OCI-LY7 (cell line): ENCODE data around the gene PPM1H. TPM values are rescaled to one million over a fixed set of nuclear protein-coding genes. Genes with fewer than 3 reads are reported as not detected.

ENCODE experiments used
- BruUV-seq: library from RNA; stranded (reverse); fragments of 400-500 nt; replicated peaks from 2 replicates; lab custom pipeline; 2021; lab: Mats Ljungman, UMichigan
- CTCF ChIA-PET: fragments of 300-600 bp; sonication (Branson Sonifier 250); formaldehyde crosslinking; loops from one replicate; lab custom pipeline; 2022; ENCODE audit warnings: antibody characterized with exemption; ENCODE audit not compliant: unreplicated experiment; lab: Charles Lee
- POLR2A ChIA-PET: fragments of 300-600 bp; sonication (Branson Sonifier 250); formaldehyde crosslinking; loops from one replicate; lab custom pipeline; 2022; ENCODE audit warnings: antibody characterized with exemption; lab: Charles Lee
- DNase-seq: peaks from one replicate; pipeline ENCODE4 v3.0.0-alpha.2; 2015; ENCODE audit warnings: low spot score
- H2AFZ ChIP-seq: fragments of 200-600 bp; sonication (generic), shearing (Covaris generic); 2 replicates; pipeline ENCODE4 v1.6.1; 2014; ENCODE audit warnings: mild to moderate bottlenecking, antibody characterized with exemption, low read length, moderate library complexity
- H3K27ac ChIP-seq: fragments of 200-600 bp; sonication (generic); 2 replicates; pipeline ENCODE4 v1.5.1; 2014; ENCODE audit warnings: mixed run types, low read depth, mild to moderate bottlenecking, moderate library complexity, low read length, inconsistent platforms; ENCODE audit not compliant: poor library complexity, severe bottlenecking
- H3K36me3 ChIP-seq: fragments of 200-600 bp; sonication (generic); 2 replicates; pipeline ENCODE4 v1.6.1; 2014; ENCODE audit warnings: mild to moderate bottlenecking, antibody characterized with exemption, low read length, moderate library complexity, mixed read lengths; ENCODE audit not compliant: insufficient read depth
- H3K4me1 ChIP-seq: fragments of 200-600 bp; sonication (generic); 2 replicates; pipeline ENCODE4 v1.5.1; 2014; ENCODE audit warnings: mild to moderate bottlenecking, low read length; ENCODE audit not compliant: insufficient read depth, poor library complexity, severe bottlenecking
- H3K4me2 ChIP-seq: fragments of 200-600 bp; sonication (generic); 2 replicates; pipeline ENCODE4 v1.6.1; 2014; ENCODE audit warnings: mild to moderate bottlenecking, low read length
- H3K4me3 ChIP-seq: fragments of 200-600 bp; sonication (generic); 2 replicates; pipeline ENCODE4 v1.5.1; 2014; ENCODE audit warnings: mild to moderate bottlenecking, low read depth, low read length; ENCODE audit not compliant: poor library complexity, severe bottlenecking
- H3K79me2 ChIP-seq: fragments of 200-600 bp; sonication (generic); 2 replicates; pipeline ENCODE4 v1.6.1; 2016; ENCODE audit warnings: low read depth, mild to moderate bottlenecking, low read length, moderate library complexity, mixed read lengths; ENCODE audit not compliant: insufficient read depth
- H3K9me2 ChIP-seq: fragments of 200-600 bp; sonication (generic); 2 replicates; pipeline ENCODE4 v1.6.1; 2016; ENCODE audit warnings: mild to moderate bottlenecking, low read length, mixed read lengths; ENCODE audit not compliant: insufficient read depth
- H3K9me3 ChIP-seq: fragments of 200-600 bp; sonication (generic); 2 replicates; pipeline ENCODE4 v1.6.1; 2014; ENCODE audit warnings: mild to moderate bottlenecking, mixed run types, low read length, mixed read lengths
- H4K20me1 ChIP-seq: fragments of 200-600 bp; sonication (generic); 2 replicates; pipeline ENCODE4 v1.6.1; 2014; ENCODE audit warnings: mild to moderate bottlenecking, antibody characterized with exemption, low read length, moderate library complexity, mixed read lengths; ENCODE audit not compliant: insufficient read depth
- CTCF ChIP-seq: fragments of 200-600 bp; sonication (generic); conservative IDR thresholded peaks from 2 replicates; pipeline ENCODE4 v1.5.1; 2014; ENCODE audit warnings: mild to moderate bottlenecking, antibody characterized with exemption, low read length, moderate library complexity, mixed read lengths
- EZH2phosphoT487 ChIP-seq: fragments of 200-600 bp; sonication (generic); IDR thresholded peaks from 2 replicates; pipeline ENCODE4 v1.6.1; 2018; ENCODE audit warnings: low read depth, borderline replicate concordance, mild to moderate bottlenecking, mixed run types, antibody characterized with exemption, low read length, moderate library complexity, mixed read lengths
- intact Hi-C: fragments of 100-400 bp; cut with micrococcal nuclease; formaldehyde crosslinking; loops from one replicate; pipeline ENCODE4 v1.10.0; 2022; ENCODE audit not compliant: unreplicated experiment
- total RNA-seq, 2 experiments: library from RNA; depleted of rRNA in 1 of 2; stranded (reverse); fragments of >200 nt in 1 of 2; shearing (Covaris generic) in 1 of 2; gene quantifications; 2 replicates each; pipeline ENCODE4 v1.2.3, GENCODE V29; 2014 to 2022

The PPM1H gene
- total RNA-seq, 2 experiments from 2014 or later, result 2.0 to 3.4 TPM

GRCh38 chr12:62605981-62606380, 329.0 kb downstream of the PPM1H start:
- Histone ChIP-seq H3K79me2 (peaks cover 23% of the 10 kb centered on the region), H3K9me2 (no peaks in the 10 kb centered on the region), H3K9me3 (no peaks in the 10 kb centered on the region), H2AFZ (no peak overlapping the region), H3K4me2 (no peak overlapping the region), H3K4me3 (no peak overlapping the region), H4K20me1 (peaks cover 21% of the 10 kb centered on the region), H3K36me3 (peaks cover 10% of the 10 kb centered on the region), H3K4me1 (peaks cover 23% of the 10 kb centered on the region), H3K27ac (no peak overlapping the region)
- no TSS peak for BruUV-seq
- ChIA-PET POLR2A (interaction anchor here (0.6 to 1.3 kb wide), 6 partner anchors 10 to 165 kb away, joined by 3 to 4 read pairs (median 4); partner anchors contain the start of gene MON2), CTCF (interaction anchor here (1.1 kb wide), 1 partner anchor 13 kb away, joined by 7 read pairs; no protein-coding TSS in a partner anchor)
- intact Hi-C loops, result loop anchor here (10.0 kb wide), 1 partner anchor 141 kb away; the partner anchor contains the start of gene MON2
- DNase-seq, result no peak
- TF ChIP-seq CTCF, result no peak
- TF ChIP-seq EZH2phosphoT487, result no peak

GRCh38 chr12:62604871-62605270, 330.1 kb downstream of the PPM1H start:
- Histone ChIP-seq H3K4me1 (peaks cover 27% of the 10 kb centered on the region), H3K9me3 (no peaks in the 10 kb centered on the region), H3K9me2 (no peaks in the 10 kb centered on the region), H3K36me3 (peaks cover 10% of the 10 kb centered on the region), H3K27ac (no peak overlapping the region), H4K20me1 (peaks cover 21% of the 10 kb centered on the region), H3K4me3 (peak overlapping the region; percentile 88), H2AFZ (no peak overlapping the region), H3K4me2 (peak overlapping the region; percentile 85), H3K79me2 (peaks cover 23% of the 10 kb centered on the region)
- POLR2A ChIA-PET, result interaction anchor here (0.9 to 1.3 kb wide), 3 partner anchors 11 to 166 kb away, joined by 3 to 4 read pairs (median 3); no protein-coding TSS in a partner anchor
- CTCF ChIA-PET, result no interaction called here
- no peak for TF ChIP-seq CTCF
- no peak for TF ChIP-seq EZH2phosphoT487
- DNase-seq, result no peak
- intact Hi-C loops, result loop anchor here (5.0 to 10.0 kb wide), 3 partner anchors 140 to 1078 kb away; partner anchors contain the start of gene MON2
- BruUV-seq, result no TSS peak

- Histone ChIP-seq H4K20me1 (peaks cover 21% of the 10 kb centered on the region), H3K4me1 (peaks cover 31% of the 10 kb centered on the region), H3K36me3 (peaks cover 10% of the 10 kb centered on the region), H3K4me2 (peak overlapping the region; percentile 85), H3K9me2 (no peaks in the 10 kb centered on the region), H3K27ac (peak overlapping the region; percentile 97), H3K4me3 (peak overlapping the region; percentile 88), H3K79me2 (peaks cover 23% of the 10 kb centered on the region), H3K9me3 (no peaks in the 10 kb centered on the region), H2AFZ (peak overlapping the region; percentile 88; the same call in 1 of the 2 replicates)
- CTCF ChIA-PET, result no interaction called here
- intact Hi-C loops, result loop anchor here (5.0 to 10.0 kb wide), 3 partner anchors 140 to 1077 kb away; partner anchors contain the start of gene MON2
- POLR2A ChIA-PET, result interaction anchor here (0.7 to 3.3 kb wide), 2 partner anchors 11 to 14 kb away, joined by 3 to 22 read pairs; no protein-coding TSS in a partner anchor
- DNase-seq, result no peak
- no TSS peak for BruUV-seq
- TF ChIP-seq EZH2phosphoT487, result no peak
- TF ChIP-seq CTCF, result no peak
These were observed 330.6 kb downstream of the PPM1H start for GRCh38 chr12:62604373-62604772.
